GM19372 (cell line): Measurements from ENCODE around the gene AMDHD2.
"Not testable (repeated sequence)": the region's sequence is repeated elsewhere in the genome, so short reads cannot be mapped to it uniquely, and the experiment has no call there.

ENCODE experiments used
- ATAC-seq: cut with Tn5 transposase; IDR thresholded peaks from one replicate; pipeline ENCODE4 v1.9.1; 2021; ENCODE audit warnings: mild to moderate bottlenecking, low read depth, moderate library complexity; ENCODE audit not compliant: unreplicated experiment

The AMDHD2 gene

DNA sequence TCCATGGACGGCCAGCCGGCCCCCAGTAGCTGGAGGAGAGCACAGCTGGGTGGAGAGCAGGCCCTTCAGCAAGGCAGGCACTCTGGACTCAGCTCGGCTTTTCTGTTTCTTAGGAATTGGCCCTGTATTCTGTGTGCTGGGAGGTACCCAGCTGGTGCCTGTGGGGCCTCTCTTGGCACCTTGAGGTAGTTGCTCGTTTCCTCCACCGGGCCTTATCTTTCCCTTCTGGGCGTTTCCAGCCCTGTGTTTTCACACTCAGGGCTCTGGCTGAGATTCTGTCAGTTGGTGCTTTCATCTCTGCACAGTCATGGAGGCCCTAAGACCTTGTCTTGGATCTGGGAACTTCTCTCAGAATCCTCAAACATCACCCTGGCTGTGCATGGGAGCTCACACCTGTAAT lies 47.3 kb downstream of the AMDHD2 start:
- ATAC-seq: not testable (repeated sequence)

DNA sequence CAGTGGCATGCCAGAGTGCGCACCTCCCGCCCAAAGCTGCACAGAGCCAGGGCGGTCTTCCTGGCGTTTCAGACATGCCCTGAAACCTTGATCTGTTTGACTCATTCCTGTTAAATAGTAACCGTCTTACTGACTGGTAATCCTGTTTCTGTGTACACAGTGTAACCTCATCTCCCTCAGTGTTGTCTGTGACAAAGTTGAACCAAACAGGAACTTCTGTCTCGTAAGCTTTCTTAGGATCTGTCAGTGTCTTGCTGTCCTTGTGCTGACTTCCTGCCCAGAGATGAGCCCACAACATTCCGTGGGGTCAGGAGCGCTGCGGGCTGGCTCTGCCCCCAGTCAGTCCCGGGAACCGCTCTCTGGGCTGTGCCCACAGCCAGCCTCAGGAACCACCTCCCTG lies 48.4 kb downstream of the AMDHD2 start:
- not testable (repeated sequence) for ATAC-seq

DNA sequence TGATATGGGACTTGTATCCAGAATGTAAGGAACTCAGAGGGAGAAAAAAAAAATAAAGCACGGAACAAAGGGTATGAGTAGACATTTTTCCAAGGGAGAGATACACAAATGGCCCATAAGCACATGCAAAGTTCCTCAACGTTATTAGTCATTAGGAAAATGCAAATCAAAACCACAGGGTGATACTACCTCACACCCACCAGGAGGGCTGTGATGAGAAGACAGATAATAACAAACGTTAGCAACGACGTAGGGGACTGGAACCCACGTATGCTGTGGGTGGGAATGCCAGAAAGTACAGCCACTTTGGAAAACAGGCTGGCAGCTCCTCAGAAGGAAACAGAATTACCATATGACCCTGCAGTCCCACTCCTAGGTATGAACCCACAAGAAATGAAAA lies 52.5 kb downstream of the AMDHD2 start:
- not testable (repeated sequence) for ATAC-seq

DNA sequence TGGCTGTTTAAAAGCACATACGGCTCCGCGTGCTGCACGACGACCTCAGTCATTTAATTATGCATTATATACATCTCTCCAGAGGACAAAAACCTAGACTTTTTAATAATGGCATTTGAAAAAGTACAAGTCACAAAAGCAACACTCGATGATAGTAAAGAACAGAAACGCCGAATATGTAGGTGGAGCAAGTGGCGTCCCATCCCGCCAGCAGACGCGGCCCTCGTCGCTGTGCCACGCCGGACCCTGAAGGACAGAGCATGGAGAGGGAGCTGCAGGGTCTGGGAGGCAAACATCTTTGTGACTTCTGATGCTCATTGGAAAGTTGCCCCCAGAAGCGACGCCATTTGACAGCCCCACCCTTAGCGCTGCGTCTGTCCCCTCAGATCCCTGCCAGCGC lies 55.7 kb downstream of the AMDHD2 start:
- ATAC-seq: not testable (repeated sequence)

DNA sequence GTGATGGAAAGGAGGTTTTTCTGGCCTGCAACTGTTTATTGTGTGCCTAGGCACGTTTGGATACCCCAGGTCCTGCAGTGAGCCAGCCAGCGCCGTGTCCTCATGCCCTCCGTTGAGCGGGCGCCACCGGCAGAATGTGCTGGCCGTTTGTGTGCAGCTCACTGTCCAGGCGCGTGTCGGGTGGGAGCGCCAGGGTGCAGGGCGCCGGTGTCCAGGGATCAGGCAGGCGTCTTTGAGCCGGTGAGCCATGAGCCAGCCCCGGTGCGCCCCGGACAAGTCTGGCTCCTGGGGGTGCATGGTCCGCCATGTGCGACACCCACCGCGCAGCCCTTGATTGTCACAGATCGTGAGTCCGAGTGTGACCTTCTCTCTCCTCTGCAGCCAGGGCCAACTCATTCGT lies 56.9 kb downstream of the AMDHD2 start:
- not testable (repeated sequence) for ATAC-seq

DNA sequence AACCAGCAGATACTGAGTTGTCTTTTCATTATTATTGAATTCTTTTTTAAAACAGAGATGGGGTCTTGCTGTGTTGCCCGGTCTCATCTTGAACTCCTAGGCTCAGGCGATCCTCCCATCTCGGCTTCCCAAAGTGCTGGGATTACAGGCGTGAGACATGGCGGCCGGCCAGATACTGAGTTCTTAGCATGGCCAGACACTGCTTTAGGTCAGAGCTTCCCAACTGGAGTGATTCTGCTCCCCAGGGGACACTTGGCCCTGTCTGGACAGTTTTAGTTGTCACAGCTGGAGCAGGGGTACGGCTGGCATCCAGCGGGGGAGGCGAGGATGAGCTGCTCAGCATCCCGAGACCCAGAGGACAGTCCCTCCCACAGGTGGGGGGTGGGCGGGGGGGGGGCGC lies 58.7 kb downstream of the AMDHD2 start:
- not testable (repeated sequence) for ATAC-seq

DNA sequence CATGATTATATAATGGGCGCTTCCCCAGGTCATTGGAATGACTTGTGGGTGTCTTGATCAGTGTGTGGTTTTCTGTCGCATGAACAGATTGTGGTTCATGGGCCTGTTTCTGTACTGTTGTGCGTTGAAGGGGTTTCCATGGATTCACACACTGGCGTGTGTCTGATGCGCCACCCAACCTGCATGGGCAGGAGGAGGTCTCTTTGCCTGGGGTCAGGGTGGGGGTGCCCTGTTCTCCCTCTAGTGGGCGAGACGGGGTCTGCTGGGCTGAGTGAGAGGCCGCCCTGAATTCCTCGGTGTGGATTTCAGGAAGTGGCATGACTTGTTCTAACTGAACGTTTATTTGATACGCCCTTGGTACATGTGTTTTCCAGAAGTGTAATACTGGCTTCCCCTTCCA lies 60.0 kb downstream of the AMDHD2 start:
- ATAC-seq: not testable (repeated sequence)

DNA sequence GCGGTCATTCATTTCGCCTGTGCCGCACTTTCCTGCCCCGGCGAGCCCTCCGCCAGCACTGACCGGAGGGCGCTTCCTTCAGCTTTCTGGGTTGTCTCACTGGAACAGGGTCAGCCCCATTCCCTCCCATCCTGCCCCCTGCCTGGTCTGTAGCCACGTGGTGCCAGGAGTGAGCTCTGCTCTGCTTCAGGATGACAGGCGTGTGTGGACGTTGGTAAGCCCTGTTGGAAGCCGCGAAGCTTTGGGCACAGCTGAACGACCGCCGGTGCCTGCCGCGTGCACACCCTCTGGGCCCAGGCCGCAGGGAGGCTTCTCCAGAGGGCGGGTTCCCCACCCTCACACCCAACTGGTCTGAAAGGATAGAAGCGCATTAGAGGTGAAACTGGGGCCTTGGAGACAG lies 60.6 kb downstream of the AMDHD2 start:
- not testable (repeated sequence) for ATAC-seq
